Ectodermal cell (in vitro differentiated cells): ENCODE data around the gene GATAD2A.

Experiments
- H3K27ac ChIP-seq: 2 replicates; pipeline ENCODE4 v1.7.0; 2013; ENCODE audit warnings: mild to moderate bottlenecking, low read depth, low read length; ENCODE audit not compliant: insufficient read depth, poor library complexity, severe bottlenecking
- H3K27me3 ChIP-seq: 2 replicates; pipeline ENCODE4 v1.7.0; 2013; ENCODE audit warnings: mild to moderate bottlenecking, low read length; ENCODE audit not compliant: insufficient read depth, control insufficient read depth, poor library complexity, severe bottlenecking
- H3K36me3 ChIP-seq: one replicate; pipeline ENCODE4 v1.7.0; 2013; ENCODE audit warnings: low read length; ENCODE audit not compliant: control insufficient read depth, insufficient read depth
- H3K4me1 ChIP-seq: one replicate; pipeline ENCODE4 v1.7.0; 2013; ENCODE audit warnings: low read length; ENCODE audit not compliant: control insufficient read depth, insufficient read depth
- H3K4me3 ChIP-seq: 2 replicates; pipeline ENCODE4 v1.7.0; 2013; ENCODE audit warnings: low read depth, low read length, control low read depth; ENCODE audit not compliant: insufficient read depth
- H3K9me3 ChIP-seq: 2 replicates; pipeline ENCODE4 v1.7.0; 2013; ENCODE audit warnings: mild to moderate bottlenecking, low read length, moderate library complexity; ENCODE audit not compliant: control insufficient read depth
- WGBS, 2 experiments: methylation state at CpG; one replicate each; pipeline ENCODE4 v1.1.7; 2013; ENCODE audit warnings: missing lambda C conversion rate in 2 of 2; 5-methylcytosine and 5-hydroxymethylcytosine counted together

GATAD2A gene

DNA sequence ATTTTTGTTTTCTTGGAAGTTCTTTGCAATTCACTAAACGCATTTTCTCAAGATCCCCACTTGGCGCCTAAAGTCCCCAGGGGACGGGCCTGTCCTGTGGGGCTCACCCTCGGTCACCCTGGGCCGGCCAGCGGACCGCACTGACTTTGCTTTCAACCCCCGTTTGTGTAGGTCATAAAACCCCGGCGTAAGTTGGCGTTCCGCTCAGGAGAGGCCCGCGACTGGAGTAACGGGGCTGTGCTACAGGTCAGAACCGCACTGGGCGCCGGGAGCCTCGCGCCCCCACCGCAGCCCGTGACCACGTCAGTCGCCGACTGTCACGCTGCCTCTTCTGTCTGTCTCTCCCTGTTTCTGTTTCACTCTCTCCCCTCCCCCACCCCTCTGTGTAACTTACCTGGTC lies 96.3 kb downstream of the GATAD2A start:
- Histone ChIP-seq H3K36me3 (peaks cover 36% of the 10 kb centered on the region), H3K4me3 (no peak overlapping the region), H3K27me3 (no peaks in the 10 kb centered on the region), H3K27ac (no peak overlapping the region), H3K4me1 (no peaks in the 10 kb centered on the region), H3K9me3 (no peaks in the 10 kb centered on the region)
- WGBS, 2 experiments, result 95 to 96% methylated on average over 26 of the region's 26 CpGs

DNA sequence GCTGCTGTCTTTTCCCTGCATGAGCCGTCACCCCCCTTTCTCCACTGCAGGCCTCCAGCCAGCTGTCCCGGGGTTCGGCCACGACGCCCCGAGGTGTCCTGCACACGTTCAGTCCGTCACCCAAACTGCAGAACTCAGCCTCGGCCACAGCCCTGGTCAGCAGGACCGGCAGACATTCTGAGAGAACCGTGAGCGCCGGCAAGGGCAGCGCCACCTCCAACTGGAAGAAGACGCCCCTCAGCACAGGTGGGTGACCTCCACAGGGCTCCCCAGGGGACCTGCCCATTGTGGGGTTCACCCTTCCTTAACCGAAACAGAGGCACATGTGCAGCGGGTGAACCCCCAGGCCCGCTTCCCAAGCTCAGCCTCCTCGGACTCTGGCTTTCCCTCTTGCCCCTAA lies 96.8 kb downstream of the GATAD2A start:
- H3K4me1 ChIP-seq, result no peaks in the 10 kb centered on the region
- no peak overlapping the region for H3K27ac ChIP-seq
- H3K27me3 ChIP-seq, result no peaks in the 10 kb centered on the region
- WGBS, 2 experiments, result 95 to 96% methylated on average over 19 of the region's 19 CpGs
- H3K36me3 ChIP-seq, result peaks cover 38% of the 10 kb centered on the region
- H3K4me3 ChIP-seq, result no peak overlapping the region
- no peaks in the 10 kb centered on the region for H3K9me3 ChIP-seq

DNA sequence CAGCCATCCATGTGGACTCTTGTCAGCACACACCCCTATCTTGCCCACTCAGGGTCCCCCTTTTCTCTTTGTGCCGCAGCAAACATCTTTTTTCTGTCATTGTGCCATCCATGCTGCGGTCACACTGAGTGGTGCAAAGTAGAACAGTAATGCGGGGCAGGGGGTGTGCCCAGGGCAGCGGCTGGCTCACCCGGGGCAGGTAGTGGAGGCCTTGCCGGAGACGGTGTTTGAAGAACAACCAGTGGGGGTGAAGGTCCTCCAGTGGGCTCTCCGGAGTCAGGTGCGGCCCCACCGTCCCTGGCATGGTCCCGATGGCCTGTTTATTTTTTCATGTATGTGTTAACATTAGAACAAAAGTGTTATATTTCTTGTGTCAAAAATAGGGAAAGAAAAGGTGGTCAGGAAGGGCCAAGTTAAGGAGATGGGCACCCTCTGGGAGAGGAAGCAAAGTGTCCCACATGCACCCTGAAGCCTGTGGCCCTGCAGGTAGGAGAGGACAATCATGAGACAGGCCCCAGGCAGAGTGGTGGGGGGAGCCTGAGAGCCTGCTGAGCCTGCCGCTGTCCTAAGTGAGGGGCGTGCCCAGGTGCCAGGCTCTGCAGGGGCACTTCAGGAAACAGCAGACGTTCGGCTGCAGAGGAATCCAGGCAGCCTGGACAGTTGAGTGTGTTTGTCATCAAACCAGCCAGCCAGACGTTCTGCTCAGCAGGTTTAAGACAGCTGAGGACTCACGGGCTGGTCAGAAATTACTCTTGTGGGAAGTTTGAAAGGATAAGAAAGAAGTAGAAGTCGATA lies 97.5 kb downstream of the GATAD2A start:
- Histone ChIP-seq H3K9me3 (no peaks in the 10 kb centered on the region), H3K27me3 (no peaks in the 10 kb centered on the region), H3K27ac (no peak overlapping the region), H3K4me3 (no peak overlapping the region), H3K36me3 (peaks cover 41% of the 10 kb centered on the region), H3K4me1 (no peaks in the 10 kb centered on the region)
- 96 to 97% methylated on average over 18 of the region's 18 CpGs for WGBS, 2 experiments

DNA sequence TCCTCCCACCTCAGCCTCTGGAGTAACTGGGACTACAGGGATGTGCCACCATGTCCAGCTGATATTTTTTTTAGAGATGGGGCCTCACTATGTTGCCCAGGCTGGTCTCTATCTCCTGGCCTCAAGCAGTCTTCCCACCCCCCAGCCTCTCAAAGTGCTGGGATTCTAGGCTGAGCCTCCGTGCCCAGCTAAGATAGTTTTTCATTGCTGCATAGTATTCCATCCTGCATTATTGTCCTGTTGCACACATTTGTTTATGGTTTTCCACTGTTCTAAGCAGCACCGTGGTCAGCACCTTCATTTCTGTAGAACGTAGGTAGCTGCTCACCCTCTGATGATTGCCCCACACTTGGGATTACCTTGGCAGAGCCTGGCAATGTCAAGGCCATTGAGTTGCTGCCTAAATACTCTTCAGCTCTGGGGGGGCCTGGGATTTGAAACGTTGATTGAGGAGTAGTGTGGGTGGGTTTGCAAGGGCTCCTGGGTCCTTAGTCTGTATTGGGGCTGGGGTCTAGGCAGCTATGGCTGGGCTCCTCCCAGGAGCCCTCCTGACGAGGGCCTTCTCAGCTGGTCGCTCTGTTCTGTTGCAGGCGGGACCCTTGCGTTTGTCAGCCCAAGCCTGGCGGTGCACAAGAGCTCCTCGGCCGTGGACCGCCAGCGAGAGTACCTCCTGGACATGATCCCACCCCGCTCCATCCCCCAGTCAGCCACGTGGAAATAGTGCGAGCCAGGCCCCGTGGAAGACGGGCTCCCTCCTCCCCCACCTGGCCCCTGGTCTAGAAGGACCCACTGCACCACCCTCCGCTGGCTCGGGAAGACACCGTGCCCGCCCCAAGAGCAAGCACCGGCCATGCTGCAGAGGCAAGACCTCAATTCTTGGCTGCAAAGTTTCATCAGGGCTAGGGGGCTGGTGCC lies 99.5 kb downstream of the GATAD2A start:
- H3K36me3 ChIP-seq, result peaks cover 32% of the 10 kb centered on the region
- WGBS, 2 experiments, result 95% methylated on average over 23 of the region's 23 CpGs
- H3K4me1 ChIP-seq, result no peaks in the 10 kb centered on the region
- H3K9me3 ChIP-seq, result no peaks in the 10 kb centered on the region
- no peaks in the 10 kb centered on the region for H3K27me3 ChIP-seq
- H3K4me3 ChIP-seq, result no peak overlapping the region
- H3K27ac ChIP-seq, result no peak overlapping the region

DNA sequence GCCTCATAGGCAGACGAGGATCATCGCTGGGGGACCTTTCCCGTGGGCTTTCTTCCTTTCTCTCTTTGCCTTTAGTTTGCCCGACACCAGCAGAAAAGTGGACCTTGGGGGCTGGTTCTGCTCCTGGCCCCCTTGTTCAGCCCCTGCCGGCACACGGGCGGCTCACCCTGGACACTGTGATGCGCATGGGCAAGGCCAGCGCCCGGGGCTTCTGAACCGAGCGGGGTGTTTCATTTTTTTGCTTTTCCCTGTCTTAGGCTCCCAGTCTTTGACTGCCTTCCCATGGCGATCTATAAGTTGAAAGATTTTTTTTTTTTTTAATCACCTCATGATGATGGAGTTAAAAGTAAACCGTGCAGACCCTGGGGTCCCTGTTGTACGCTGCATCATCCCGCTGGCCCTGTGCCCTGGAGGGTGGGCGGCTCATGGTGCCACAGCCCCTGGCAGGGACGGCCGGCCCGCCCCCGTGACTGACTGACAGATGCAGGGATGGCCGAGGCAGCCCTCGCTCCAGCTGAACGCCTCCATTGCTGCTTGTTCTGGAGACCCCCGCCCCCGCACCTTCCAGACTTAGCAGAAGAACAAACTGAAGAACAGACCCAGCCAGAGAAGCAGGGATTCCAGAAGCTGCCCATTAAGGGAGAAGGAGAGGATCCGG lies 100.3 kb downstream of the GATAD2A start:
- H3K27ac ChIP-seq, result no peak overlapping the region
- no peaks in the 10 kb centered on the region for H3K27me3 ChIP-seq
- H3K4me1 ChIP-seq, result no peaks in the 10 kb centered on the region
- WGBS, 2 experiments, result 96% methylated on average over 27 of the region's 27 CpGs
- H3K36me3 ChIP-seq, result peaks cover 24% of the 10 kb centered on the region
- H3K9me3 ChIP-seq, result no peaks in the 10 kb centered on the region
- H3K4me3 ChIP-seq, result no peak overlapping the region

DNA sequence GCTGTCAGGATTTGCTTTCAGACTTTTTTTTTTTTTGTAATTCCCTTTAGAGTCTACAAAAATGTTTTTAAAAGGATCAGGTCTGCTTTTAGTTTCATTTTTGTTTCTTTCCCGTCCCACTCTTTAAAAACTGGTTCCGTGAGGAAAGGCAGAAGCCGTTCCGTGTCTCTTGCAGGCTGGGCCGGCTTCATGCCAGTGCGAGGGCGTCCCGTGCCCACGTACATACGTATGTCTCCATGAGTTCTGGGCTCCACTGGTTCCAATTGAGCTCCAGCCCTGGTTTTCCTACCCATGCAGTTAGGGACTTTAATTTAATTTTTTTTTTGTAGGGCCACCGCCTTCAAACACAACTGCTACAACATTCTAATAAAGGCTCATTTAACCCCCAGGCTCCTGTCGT lies 101.1 kb downstream of the GATAD2A start:
- Histone ChIP-seq H3K4me3 (no peak overlapping the region), H3K27ac (no peak overlapping the region), H3K36me3 (peaks cover 18% of the 10 kb centered on the region), H3K9me3 (no peaks in the 10 kb centered on the region), H3K27me3 (no peaks in the 10 kb centered on the region), H3K4me1 (no peaks in the 10 kb centered on the region)
- 95 to 96% methylated on average over 12 of the region's 12 CpGs for WGBS, 2 experiments

DNA sequence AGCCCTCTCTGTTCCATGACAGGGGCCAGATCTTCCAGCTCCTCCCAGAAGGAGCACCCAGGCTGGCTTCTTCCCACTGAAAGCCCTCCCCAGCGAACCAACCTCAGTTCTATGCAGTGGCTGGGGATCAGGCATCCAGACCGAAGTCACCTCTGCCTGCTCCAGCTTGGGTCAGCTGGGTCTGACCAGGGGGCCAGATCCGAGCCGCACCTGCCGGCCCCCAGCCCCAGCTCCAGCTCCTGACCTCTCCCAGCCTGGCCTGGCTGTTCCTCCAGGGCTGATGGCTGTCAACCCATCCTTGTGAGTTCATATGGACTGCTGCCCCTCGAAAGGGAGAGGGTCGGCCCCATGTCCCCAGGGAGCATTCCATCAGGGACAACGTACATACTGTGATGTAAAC lies 101.9 kb downstream of the GATAD2A start:
- H3K9me3 ChIP-seq, result no peaks in the 10 kb centered on the region
- no peak overlapping the region for H3K4me3 ChIP-seq
- H3K27ac ChIP-seq, result no peak overlapping the region
- no peaks in the 10 kb centered on the region for H3K27me3 ChIP-seq
- 91 to 94% methylated on average over 8 of the region's 8 CpGs for WGBS, 2 experiments
- H3K4me1 ChIP-seq, result no peaks in the 10 kb centered on the region
- H3K36me3 ChIP-seq, result peaks cover 18% of the 10 kb centered on the region

DNA sequence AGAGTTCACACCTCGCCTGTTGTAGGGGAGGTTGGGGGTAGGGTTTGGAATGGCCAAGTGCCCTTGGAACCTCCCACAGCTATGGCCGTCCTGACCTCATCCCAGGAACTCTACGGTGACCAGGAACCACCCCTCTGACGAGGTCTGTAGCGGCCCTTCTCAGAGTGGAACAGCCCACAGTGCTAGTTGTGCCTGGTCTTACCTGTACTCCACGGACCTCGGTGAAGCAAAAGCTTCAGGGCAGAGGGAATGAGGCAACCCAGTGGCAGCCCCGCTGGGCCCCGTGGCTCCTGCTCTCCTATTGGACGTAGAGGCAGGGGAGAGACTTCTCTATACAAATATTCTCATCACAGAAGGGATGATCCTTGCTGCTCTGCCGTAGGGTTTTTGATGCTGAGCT lies 102.7 kb downstream of the GATAD2A start:
- Histone ChIP-seq H3K9me3 (no peaks in the 10 kb centered on the region), H3K4me1 (no peaks in the 10 kb centered on the region), H3K27me3 (no peaks in the 10 kb centered on the region), H3K36me3 (peaks cover 15% of the 10 kb centered on the region), H3K4me3 (no peak overlapping the region), H3K27ac (no peak overlapping the region)
- 92 to 94% methylated on average over 11 of the region's 11 CpGs for WGBS, 2 experiments

DNA sequence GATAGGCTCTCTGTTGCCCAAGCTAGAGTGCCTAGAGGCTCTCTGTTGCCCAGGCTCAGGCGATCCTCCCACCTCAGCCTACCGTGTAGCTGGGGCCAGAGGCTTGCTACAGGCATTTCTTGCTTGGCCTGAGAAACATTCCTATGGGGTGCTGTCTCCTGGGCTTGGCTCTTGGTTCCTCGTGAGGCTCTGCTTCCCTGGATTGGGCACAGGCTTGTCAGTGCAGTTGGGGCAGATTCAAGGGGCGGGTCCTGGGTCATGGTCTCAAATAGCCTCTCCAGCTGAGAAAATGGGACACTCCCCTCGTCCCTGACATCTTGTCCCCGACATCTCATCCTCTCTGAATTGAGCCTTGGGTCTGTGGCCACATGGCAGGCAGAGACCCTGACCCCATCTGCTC lies 105.0 kb downstream of the GATAD2A start:
- H3K36me3 ChIP-seq, result peaks cover 13% of the 10 kb centered on the region
- 60 to 62% methylated on average over 6 of the region's 6 CpGs for WGBS, 2 experiments
- H3K4me1 ChIP-seq, result no peaks in the 10 kb centered on the region
- no peak overlapping the region for H3K4me3 ChIP-seq
- no peak overlapping the region for H3K27ac ChIP-seq
- H3K27me3 ChIP-seq, result no peaks in the 10 kb centered on the region
- no peaks in the 10 kb centered on the region for H3K9me3 ChIP-seq

DNA sequence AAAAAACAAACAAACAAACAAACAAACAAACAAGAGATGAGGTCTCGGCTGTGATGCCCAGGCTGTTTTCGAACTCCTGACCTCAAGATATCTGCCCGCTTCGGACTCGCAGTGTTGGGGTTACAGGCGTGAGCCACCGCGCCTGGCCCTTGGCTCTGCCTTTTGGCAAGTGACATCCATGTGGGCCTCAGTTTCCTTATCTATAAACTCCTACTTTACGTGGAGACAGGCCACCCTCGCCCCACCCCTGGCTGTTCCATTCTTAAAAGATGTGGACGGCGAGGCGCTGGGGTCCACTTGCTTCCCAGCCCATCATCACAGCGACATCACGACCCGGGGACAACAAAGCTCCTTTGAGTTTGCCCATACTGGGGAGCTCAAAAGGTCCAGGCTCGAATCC lies 108.2 kb downstream of the GATAD2A start:
- peaks cover 3% of the 10 kb centered on the region for H3K4me1 ChIP-seq
- H3K36me3 ChIP-seq, result no peaks in the 10 kb centered on the region
- 95 to 97% methylated on average over 17 of the region's 17 CpGs for WGBS, 2 experiments
- no peaks in the 10 kb centered on the region for H3K27me3 ChIP-seq
- no peak overlapping the region for H3K4me3 ChIP-seq
- H3K9me3 ChIP-seq, result no peaks in the 10 kb centered on the region
- H3K27ac ChIP-seq, result no peak overlapping the region
